Loucy (cell line): ENCODE data around the gene SLC8B1.

Source experiments
- CTCF ChIP-seq: fragments of 200-600 bp; sonication (generic); conservative IDR thresholded peaks from 2 replicates; pipeline ENCODE4 v1.5.1; 2014; ENCODE audit warnings: mild to moderate bottlenecking, antibody characterized with exemption, low read length
- EZH2phosphoT487 ChIP-seq: fragments of 200-600 bp; IDR thresholded peaks from 2 replicates; pipeline ENCODE4 v1.6.1; 2018; ENCODE audit warnings: antibody characterized with exemption, mild to moderate bottlenecking, moderate library complexity, borderline replicate concordance

GRCh38 chr12:113297621-113298471, 37.1 kb downstream of the SLC8B1 start:
- TF ChIP-seq EZH2phosphoT487 (no peak), CTCF (no peak)
